Left colon (tissue), 2 donors: ENCODE data around the gene PCDHGB3. TPM values are rescaled to one million over a fixed set of nuclear protein-coding genes. Genes with fewer than 3 reads are reported as not detected.
"Not testable (repeated sequence)": the region's sequence is repeated elsewhere in the genome, so short reads cannot be mapped to it uniquely, and the experiment has no call there.

Experiments
- ATAC-seq: fragments of 200-7000 bp; cut with Tn5 transposase; one replicate; pipeline ENCODE4 v1.9.1; 2020; ENCODE audit warnings: mild to moderate bottlenecking, moderate library complexity
- DNase-seq, 2 donors: peaks; one replicate each; pipeline ENCODE4 v3.0.0-alpha.2; 2020
- intact Hi-C, 2 donors: fragments of 100-400 bp; cut with DNase I in 1 of 2; cut with micrococcal nuclease in 1 of 2; formaldehyde crosslinking; loops; one replicate each; pipeline versions ENCODE4 v1.11.2 to v1.14.0; 2022; cut with DNase I, micrococcal nuclease
- long read RNA-seq: library from polyadenylated mRNA; unstranded; transcript quantifications from one replicate; pipeline ENCODE4 v2.0.0, GENCODE V29; 2021
- total RNA-seq, 2 donors: library from RNA; stranded (reverse); fragmentation: NEBNext Ultra II Directional; extraction: Animal tissue kit (Norgen Biotek cat#: 25700); gene quantifications; one replicate each; pipeline ENCODE4 v1.2.1, GENCODE V29; 2021
- donor health status: DM: no; HTN: no; CAD: no.
- donor health status: DM: yes; HTN: yes; CAD: no.

PCDHGB3 gene
- 1 to 10 TPM in 1 of 2 donors, under 1 TPM in 1; 0.98 to 1.5 TPM for total RNA-seq
- long read RNA-seq = 0 reads

DNA sequence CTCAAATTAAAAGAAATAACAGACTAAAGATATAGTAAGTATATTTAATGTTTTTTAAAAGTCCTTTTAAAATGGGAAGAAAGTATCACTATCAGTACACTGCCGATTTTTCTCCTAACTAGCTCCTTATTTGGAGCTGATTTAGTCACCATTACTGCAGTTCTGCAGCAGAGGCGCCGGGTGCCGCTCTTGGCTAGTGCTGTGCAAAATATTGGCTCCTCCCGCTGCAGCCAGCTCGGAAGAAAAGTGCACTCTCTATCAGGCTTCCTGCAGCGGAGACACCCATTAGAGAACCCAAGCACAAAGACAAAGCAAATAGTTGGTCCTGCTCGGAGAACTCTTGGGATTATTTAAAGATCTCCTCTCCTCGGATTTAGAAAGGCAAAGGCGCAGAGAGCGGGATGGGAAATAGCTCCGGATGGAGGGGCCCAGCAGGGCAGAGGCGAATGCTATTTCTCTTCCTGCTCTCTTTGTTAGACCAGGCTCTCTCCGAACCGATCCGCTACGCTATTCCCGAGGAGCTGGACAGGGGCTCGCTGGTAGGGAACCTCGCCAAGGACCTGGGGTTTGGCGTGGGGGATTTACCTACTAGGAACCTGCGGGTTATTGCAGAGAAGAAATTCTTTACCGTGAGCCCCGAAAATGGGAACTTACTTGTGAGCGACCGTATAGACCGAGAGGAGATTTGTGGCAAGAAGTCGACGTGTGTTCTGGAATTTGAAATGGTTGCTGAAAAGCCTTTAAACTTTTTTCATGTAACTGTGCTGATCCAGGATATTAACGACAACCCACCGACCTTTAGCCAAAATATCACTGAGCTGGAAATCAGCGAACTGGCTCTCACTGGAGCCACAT is at the start of gene PCDHGB3:
Gene PCDHGB3 (plus strand): TSS at position 249 of the 855 bp plus-strand sequence. CDS start 153 bp downstream, at position 402.
- ATAC-seq = peak; percentile 71

DNA sequence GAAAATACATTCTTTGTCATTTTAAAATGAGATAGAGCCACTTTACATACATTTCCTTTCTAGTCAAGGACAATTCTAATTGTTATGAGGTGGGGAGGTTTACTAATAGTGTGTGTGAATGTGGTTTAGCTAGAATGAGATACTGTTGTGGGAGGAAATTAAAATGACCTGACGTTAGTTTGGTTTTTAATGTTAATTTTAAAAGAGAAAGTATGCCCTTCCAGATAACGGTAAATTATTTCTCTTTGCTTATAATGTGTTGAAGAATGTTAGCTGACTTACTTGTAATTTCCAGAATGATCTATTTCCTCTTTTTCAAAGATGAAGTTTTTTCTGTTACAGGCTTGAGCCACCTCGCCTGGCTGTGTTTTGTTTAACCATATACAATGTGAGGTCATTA is 47.8 kb upstream of the PCDHGB3 start:
- intact Hi-C loops = loop anchor here in 1 of 2 donors (10.0 kb wide), 2 partner anchors 203 to 243 kb away; no protein-coding TSS in a partner anchor
- ATAC-seq (no peak), DNase-seq (no peak)

More for the DNA sequence above, at the start of gene PCDHGB3:
- intact Hi-C loops = no loop called here
- DNase-seq = peak in 1 of 2 donors; percentile 41

DNA sequence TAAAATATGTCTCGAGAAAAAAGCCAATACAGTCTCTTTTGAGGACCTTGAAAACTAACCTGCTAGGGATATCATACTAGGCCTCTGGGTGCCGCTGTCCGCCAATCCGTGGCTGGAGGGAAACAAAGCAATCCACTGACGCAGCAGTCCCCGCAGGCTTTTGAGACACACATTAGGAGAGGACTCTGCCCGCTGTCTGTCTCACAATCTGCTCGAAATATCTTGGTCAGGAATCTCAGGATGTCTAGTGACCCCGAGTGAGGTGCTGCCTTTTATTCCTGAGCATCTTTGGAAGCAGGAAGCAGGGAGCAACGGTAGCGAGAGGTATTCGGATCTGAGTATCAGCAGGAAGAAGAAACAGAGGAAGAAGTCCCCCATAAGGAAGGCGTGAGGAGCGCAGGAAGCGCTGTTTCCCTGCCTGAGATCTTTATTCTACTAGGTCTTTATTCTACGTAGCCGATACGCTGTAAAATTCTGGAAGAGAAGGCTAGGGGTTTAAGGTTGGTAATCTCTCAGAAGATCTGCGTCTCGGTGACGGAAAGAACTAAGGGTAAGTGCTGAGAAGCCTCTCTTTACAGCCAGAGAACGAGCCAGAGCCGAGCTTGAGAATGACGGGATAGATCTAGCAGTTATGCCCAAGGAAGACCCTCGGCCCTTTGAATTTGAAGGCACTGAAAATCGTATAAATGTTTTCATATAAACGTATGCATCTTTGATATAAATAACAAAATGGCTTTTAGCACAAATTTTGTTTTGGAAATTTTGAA is 43.8 kb upstream of the PCDHGB3 start:
- peak; percentile 53 to 75 for DNase-seq
- intact Hi-C loops = loop anchor here in 1 of 2 donors (10.0 kb wide), 2 partner anchors 199 to 239 kb away; no protein-coding TSS in a partner anchor

DNA sequence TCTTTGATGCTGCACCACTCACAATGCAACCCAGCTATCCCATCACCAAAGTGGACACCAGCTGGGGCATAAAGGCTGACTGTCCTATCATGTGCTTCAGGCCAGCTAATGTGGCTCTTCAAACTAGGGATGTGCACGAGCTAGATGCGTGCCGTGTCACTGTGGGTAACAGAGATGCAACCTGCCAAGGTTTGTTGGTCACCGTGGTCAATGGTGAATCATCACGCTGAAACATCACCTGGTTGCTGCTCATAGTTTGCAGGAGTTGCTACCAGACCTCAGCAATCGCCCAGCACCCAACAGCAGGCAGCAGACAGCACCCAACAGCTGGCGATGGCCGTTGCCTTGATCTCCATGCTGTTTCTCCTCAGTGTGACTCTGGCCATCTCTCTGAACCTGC is 41.8 kb upstream of the PCDHGB3 start:
- ATAC-seq (no peak), DNase-seq (no peak)
- intact Hi-C loops = loop anchor here in 1 of 2 donors (10.0 kb wide), 2 partner anchors 197 to 237 kb away; no protein-coding TSS in a partner anchor

More for the DNA sequence above, 43.8 kb upstream of the PCDHGB3 start:
- peak; percentile 99 for ATAC-seq

- DNase-seq = peak in 1 of 2 donors; percentile 43
Measured at GRCh38 chr5:141330299-141331080, 39.6 kb upstream of the PCDHGB3 start, which contains the start of gene PCDHGA1. Gene PCDHGA1, plus strand, starts transcription at chr5:141330514.

DNA sequence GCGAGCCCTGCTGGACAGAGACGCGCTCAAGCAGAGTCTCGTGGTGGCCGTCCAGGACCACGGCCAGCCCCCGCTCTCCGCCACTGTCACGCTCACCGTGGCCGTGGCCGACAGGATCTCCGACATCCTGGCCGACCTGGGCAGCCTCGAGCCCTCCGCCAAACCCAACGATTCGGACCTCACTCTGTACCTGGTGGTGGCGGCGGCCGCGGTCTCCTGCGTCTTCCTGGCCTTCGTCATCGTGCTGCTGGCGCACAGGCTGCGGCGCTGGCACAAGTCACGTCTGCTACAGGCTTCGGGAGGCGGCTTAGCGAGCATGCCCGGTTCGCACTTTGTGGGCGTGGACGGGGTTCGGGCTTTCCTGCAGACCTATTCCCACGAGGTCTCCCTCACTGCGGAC is 37.5 kb upstream of the PCDHGB3 start:
- intact Hi-C loops, ATAC-seq, DNase-seq: not testable (repeated sequence)

More at GRCh38 chr5:141330299-141331080, 39.6 kb upstream of the PCDHGB3 start, which contains the start of gene PCDHGA1:
- ATAC-seq = no peak
- intact Hi-C loops = no loop called here

GRCh38 chr5:141338538-141339306 is 31.3 kb upstream of the PCDHGB3 start, which contains the start of gene PCDHGA2:
Gene PCDHGA2, plus strand, starts transcription at chr5:141338760.
- intact Hi-C loops = no loop called here
- ATAC-seq (no peak), DNase-seq (no peak)

DNA sequence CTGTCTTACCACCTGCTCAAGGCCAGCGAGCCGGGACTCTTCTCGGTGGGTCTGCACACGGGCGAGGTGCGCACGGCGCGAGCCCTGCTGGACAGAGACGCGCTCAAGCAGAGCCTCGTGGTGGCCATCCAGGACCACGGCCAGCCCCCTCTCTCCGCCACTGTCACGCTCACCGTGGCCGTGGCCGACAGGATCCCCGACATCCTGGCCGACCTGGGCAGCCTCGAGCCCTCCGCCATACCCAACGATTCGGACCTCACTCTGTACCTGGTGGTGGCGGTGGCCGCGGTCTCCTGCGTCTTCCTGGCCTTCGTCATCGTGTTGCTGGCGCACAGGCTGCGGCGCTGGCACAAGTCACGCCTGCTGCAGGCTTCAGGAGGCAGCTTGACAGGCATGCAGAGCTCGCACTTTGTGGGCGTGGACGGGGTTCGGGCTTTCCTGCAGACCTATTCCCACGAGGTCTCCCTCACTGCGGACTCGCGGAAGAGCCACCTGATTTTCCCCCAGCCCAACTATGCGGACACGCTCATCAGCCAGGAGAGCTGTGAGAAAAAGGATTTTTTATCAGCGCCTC is 29.2 kb upstream of the PCDHGB3 start:
- intact Hi-C loops = loop anchor here in 1 of 2 donors (10.0 kb wide), 1 partner anchor 54 kb away; the partner anchor contains the start of genes PCDHGA8 and PCDHGB5

DNA sequence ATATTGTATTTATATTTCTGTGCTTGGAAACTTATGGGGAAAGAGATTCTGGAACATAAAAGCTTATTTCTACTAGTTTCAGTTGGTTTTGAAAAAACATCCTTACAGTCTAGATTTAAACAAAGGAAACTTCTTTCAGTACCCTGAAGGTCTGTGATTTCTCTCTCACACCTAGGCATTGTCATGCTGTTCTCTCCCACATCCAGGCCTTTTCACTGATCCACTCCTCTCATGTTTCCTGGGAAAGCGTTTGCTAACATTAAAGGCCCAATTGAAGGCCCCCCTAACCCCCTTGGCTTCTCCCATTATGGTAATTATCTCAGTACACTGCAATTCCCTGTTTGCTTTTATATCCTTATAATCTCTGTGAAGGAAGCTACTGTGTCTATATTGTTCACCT is 27.3 kb upstream of the PCDHGB3 start:
- no peak for DNase-seq
- intact Hi-C loops = loop anchor here in 1 of 2 donors (10.0 kb wide), 1 partner anchor 52 kb away; the partner anchor contains the start of genes PCDHGA8 and PCDHGB5
- no peak for ATAC-seq

More for the DNA sequence above, 29.2 kb upstream of the PCDHGB3 start:
- not testable (repeated sequence) for ATAC-seq, DNase-seq

- ATAC-seq = no peak
Measured at GRCh38 chr5:141343242-141343952, 26.6 kb upstream of the PCDHGB3 start, which contains the start of gene PCDHGA3. Gene PCDHGA3, plus strand, starts transcription at chr5:141343829. Its CDS starts 205 bp downstream, at chr5:141344034.

DNA sequence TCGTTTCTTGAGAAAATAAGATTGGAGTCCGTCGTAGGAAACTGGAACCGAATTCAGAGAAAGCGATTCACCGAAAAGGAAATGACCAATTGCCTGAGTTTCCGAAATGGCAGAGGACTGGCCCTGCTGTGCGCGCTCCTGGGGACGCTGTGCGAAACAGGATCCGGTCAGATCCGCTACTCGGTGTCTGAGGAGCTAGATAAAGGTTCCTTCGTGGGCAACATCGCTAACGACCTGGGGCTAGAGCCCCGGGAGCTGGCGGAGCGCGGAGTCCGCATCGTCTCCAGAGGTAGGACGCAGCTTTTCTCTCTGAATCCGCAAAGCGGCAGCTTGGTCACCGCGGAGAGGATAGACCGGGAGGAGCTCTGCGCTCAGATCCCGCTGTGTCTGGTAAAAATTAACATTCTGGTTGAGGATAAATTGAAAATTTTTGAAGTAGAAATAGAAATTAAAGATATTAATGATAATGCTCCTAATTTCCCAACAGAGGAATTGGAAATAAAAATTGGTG is 26.0 kb upstream of the PCDHGB3 start:
- ATAC-seq = no peak
- no peak for DNase-seq
- intact Hi-C loops = loop anchor here in 1 of 2 donors (10.0 kb wide), 1 partner anchor 51 kb away; the partner anchor contains the start of genes PCDHGA8 and PCDHGB5

More at GRCh38 chr5:141343242-141343952, 26.6 kb upstream of the PCDHGB3 start, which contains the start of gene PCDHGA3:
- intact Hi-C loops = loop anchor here in 1 of 2 donors (10.0 kb wide), 1 partner anchor 51 kb away; the partner anchor contains the start of genes PCDHGA8 and PCDHGB5
- DNase-seq = no peak

- ATAC-seq (no peak), DNase-seq (no peak)
- intact Hi-C loops = loop anchor here in 1 of 2 donors (10.0 kb wide), 1 partner anchor 49 kb away; the partner anchor contains the start of genes PCDHGA8 and PCDHGB5
Measured at GRCh38 chr5:141345327-141345726, 24.7 kb upstream of the PCDHGB3 start.

GRCh38 chr5:141346017-141346416 is 24.0 kb upstream of the PCDHGB3 start:
- intact Hi-C loops = loop anchor here in 1 of 2 donors (10.0 kb wide), 1 partner anchor 49 kb away; the partner anchor contains the start of genes PCDHGA8 and PCDHGB5
- DNase-seq, ATAC-seq: not testable (repeated sequence)

- DNase-seq = peak in 1 of 2 donors; percentile 36
Measured at GRCh38 chr5:141349917-141350619, 20.0 kb upstream of the PCDHGB3 start, which contains the start of gene PCDHGB1. Gene PCDHGB1, plus strand, starts transcription at chr5:141350099. Its CDS starts 162 bp downstream, at chr5:141350261.

GRCh38 chr5:141351591-141351990 is 18.5 kb upstream of the PCDHGB3 start:
- DNase-seq (no peak), ATAC-seq (no peak)
- intact Hi-C loops = no loop called here

More at GRCh38 chr5:141349917-141350619, 20.0 kb upstream of the PCDHGB3 start, which contains the start of gene PCDHGB1:
- ATAC-seq = peak; percentile 71
- intact Hi-C loops = loop anchor here in 1 of 2 donors (10.0 kb wide), 1 partner anchor 45 kb away; the partner anchor contains the start of genes PCDHGA8 and PCDHGB5
